Lower leg skin (tissue), 4 donors: ENCODE results near the gene CNP. TPM values are rescaled to one million over a fixed set of nuclear protein-coding genes. Genes with fewer than 3 reads are reported as not detected.
A peak's percentile ranks its signal among the peaks of the same experiment; 100 is the strongest.

Source experiments
- DNase-seq, 2 donors: peaks; one replicate each; pipeline ENCODE4 v3.0.0-alpha.2; 2019; ENCODE audit warnings: low spot score in 2 of 2
- H3K4me3 ChIP-seq: fragments of 200-600 bp; sonication (generic); 2 replicates; pipeline ENCODE4 v1.5.1; 2017; ENCODE audit warnings: mild to moderate bottlenecking, low read depth; ENCODE audit not compliant: poor library complexity, severe bottlenecking
- CTCF ChIP-seq, 3 donors: fragments of 450-650 bp; IDR thresholded peaks; one replicate each; pipeline ENCODE4 v1.5.1; 2016; ENCODE audit warnings: antibody characterized with exemption in 3 of 3, mild to moderate bottlenecking in 3 of 3, moderate library complexity in 2 of 3
- POLR2A ChIP-seq, 2 donors: fragments of 450-650 bp; IDR thresholded peaks; one replicate each; pipeline ENCODE4 v1.6.1; 2016 to 2017; ENCODE audit warnings: antibody characterized with exemption in 2 of 2, mild to moderate bottlenecking in 1 of 2, moderate library complexity in 1 of 2
- WGBS, 2 donors: methylation state at CpG; one replicate each; pipeline ENCODE4 v1.1.5; 2018; 5-methylcytosine and 5-hydroxymethylcytosine counted together
- intact Hi-C: fragments of 100-400 bp; cut with DNase I; formaldehyde crosslinking; loops from one replicate; pipeline ENCODE4 v1.15.0; 2023; ENCODE audit warnings: low total_unique reads
- total RNA-seq, 4 donors: library from RNA; depleted of rRNA; stranded (reverse); fragments of >200 nt; gene quantifications; one replicate each; pipeline ENCODE4 v1.1.0, GENCODE V29; 2016

CNP gene
- total RNA-seq, 4 donors from 2014 or later, result 37.2 to 63.8 (median 44.5) TPM

- no peak overlapping the region for H3K4me3 ChIP-seq
- 69 to 71% methylated on average over 14 of the region's 14 CpGs for WGBS, 2 donors
- TF ChIP-seq POLR2A (IDR thresholded peaks at IDR 0.05), result no peak
- no peak for TF ChIP-seq CTCF (IDR thresholded peaks at IDR 0.05)
- DNase-seq, result peak in 1 of 2 donors; percentile 56
- intact Hi-C loops, result no loop called here
These were observed 15.6 kb downstream of the CNP start for GRCh38 chr17:41982026-41982760.

- H3K4me3 ChIP-seq, result no peak overlapping the region
- intact Hi-C loops, result no loop called here
- TF ChIP-seq POLR2A (IDR thresholded peaks at IDR 0.05) (no peak), CTCF (IDR thresholded peaks at IDR 0.05) (no peak)
- WGBS, 2 donors, result 93 to 98% methylated on average over 8 of the region's 8 CpGs
- DNase-seq, result peak in 1 of 2 donors; percentile 69
These were observed 17.9 kb downstream of the CNP start for GRCh38 chr17:41984454-41984853.

- intact Hi-C loops, result no loop called here
- WGBS, 2 donors, result 90 to 96% methylated on average over 8 of the region's 8 CpGs
- TF ChIP-seq CTCF (IDR thresholded peaks at IDR 0.05), result no peak
- no peak for TF ChIP-seq POLR2A (IDR thresholded peaks at IDR 0.05)
- peak in 1 of 2 donors; percentile 42 for DNase-seq
- H3K4me3 ChIP-seq, result no peak overlapping the region
These were observed 19.3 kb downstream of the CNP start for GRCh38 chr17:41985919-41986318.

- TF ChIP-seq POLR2A (IDR thresholded peaks at IDR 0.05) (no peak), CTCF (IDR thresholded peaks at IDR 0.05) (no peak)
- DNase-seq, result no peak
- 82 to 100% methylated on average over 1 of the region's 1 CpG for WGBS, 2 donors
- intact Hi-C loops, result no loop called here
- H3K4me3 ChIP-seq, result no peak overlapping the region
These were observed 20.0 kb downstream of the CNP start for GRCh38 chr17:41986634-41987033.

- intact Hi-C loops, result no loop called here
- TF ChIP-seq CTCF (IDR thresholded peaks at IDR 0.05) (no peak), POLR2A (IDR thresholded peaks at IDR 0.05) (no peak)
- DNase-seq, result peak in 1 of 2 donors; percentile 28
- H3K4me3 ChIP-seq, result no peak overlapping the region
- 76 to 81% methylated on average over 3 of the region's 3 CpGs for WGBS, 2 donors
These were observed 21.0 kb downstream of the CNP start for GRCh38 chr17:41987642-41988041.

- TF ChIP-seq POLR2A (IDR thresholded peaks at IDR 0.05) (no peak), CTCF (IDR thresholded peaks at IDR 0.05) (no peak)
- DNase-seq, result no peak
- H3K4me3 ChIP-seq, result no peak overlapping the region
- intact Hi-C loops, result no loop called here
- 88 to 97% methylated on average over 2 of the region's 2 CpGs for WGBS, 2 donors
These were observed 21.8 kb downstream of the CNP start for GRCh38 chr17:41988418-41988817.
